GM21526 (cell line): ENCODE results near the gene EPHB2.
"Not testable (repeated sequence)": the region's sequence is repeated elsewhere in the genome, so short reads cannot be mapped to it uniquely, and the experiment has no call there.

ENCODE experiments used
- ATAC-seq: cut with Tn5 transposase; IDR thresholded peaks from one replicate; pipeline ENCODE4 v1.9.1; 2021; ENCODE audit warnings: moderate library complexity; ENCODE audit not compliant: unreplicated experiment, low FRiP score

The EPHB2 gene

DNA sequence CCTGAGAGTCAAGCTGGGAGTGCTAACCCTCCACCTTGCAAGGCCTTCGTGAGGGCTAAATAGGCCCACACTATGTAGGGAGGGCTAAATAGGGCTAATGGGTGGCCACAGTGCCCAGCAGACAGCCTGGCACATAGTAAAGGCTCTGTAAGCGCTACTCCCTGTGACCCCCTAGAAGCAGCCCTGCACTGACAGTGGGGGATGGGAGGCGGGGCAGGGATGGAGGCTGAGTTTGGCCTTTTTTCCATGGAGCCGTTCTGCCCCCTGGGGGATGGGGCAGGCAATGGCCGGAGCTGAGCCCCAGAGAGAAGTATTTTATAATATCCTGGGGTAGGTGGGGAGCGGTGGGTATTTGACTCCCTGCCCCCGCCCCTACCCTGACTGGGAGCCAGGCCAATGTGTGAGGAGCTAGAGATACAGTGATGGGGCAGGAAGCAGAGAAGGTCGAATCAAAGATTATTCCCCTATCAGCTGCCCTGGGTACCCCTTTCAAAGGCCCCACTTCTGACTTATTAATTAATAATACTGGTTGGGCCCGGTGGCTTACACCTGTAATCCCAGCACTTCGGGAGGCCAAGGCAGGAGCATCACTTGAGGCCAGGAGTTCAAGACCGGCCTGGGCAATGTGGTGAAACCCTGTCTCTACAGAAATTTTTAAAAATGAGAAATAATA is 219.7 kb downstream of the EPHB2 start:
- ATAC-seq = no peak

- no peak for ATAC-seq
Measured at GRCh38 chr1:22932803-22933470, 222.3 kb downstream of the EPHB2 start.

DNA sequence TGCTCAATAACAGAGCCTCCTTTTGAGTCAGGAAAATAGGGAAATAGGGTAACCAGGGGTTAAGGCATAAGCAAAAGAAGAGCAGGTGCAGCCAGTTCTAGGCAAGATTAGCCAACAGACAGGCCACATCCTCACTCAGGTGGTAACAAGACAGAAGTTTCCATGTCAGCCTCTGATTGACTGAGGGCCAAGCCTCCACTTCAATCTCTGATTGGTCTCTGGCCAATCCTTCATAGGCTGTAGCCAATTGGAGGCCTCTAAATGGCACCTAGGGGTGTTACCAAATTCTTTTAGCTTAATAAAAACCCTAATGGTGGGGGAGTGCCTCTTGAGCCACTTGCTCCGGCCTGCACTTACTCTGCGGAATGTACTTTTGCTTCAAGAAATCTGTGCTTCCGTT is 224.8 kb downstream of the EPHB2 start:
- no peak for ATAC-seq

- no peak for ATAC-seq
Measured at GRCh38 chr1:22936681-22937080, 226.0 kb downstream of the EPHB2 start.

DNA sequence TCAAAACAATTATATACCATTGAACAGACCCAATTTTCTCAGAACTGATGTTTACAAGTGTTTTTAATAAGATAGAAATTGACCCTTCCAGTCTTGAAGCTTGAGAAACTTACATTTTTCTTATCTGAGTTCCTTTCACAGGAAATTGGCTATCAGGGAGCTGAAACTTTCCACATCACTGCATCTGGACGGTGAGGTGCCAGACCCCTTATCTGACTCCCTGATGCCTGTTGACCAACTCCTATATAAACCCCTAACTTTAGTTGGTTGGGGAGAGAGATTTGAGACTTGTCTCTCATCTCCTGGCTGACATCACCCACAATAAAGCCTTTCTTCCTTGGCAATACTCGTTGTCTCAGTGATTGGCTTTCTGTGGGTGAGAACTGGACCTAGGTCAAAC is 230.6 kb downstream of the EPHB2 start:
- no peak for ATAC-seq

DNA sequence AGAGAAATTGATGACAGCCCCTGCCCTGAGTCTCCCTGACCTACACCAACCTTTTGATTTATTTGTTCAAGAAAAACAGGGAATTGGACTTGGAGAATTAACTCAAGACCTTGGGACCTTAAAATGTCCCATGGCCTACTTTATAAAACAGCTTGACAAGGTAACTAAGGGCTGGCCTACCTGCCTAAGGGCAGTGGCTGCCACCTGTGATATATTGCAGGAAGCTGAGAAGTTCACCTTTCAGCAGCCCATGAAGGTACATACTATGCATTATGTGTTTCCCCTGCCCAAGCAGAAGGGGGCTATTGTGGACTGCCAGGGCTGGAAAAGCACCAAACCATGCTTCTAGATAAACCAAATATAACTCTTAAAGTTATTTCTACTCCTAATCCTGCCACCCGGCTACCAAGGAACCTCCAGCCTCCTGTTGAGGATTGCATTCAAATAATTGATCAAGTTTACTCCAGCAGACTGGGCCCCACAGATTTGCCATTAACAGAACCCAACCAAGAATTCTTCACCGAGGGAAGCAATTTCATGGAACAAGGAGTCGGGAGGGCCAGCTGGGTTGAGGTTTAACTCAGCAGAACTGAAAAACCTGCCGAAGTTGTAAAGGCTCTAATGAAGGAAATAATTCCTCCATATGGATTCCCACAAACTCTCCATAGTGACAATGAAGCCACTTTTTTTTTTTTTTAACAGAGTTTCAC is 233.9 kb downstream of the EPHB2 start:
- ATAC-seq = no peak

- ATAC-seq = not testable (repeated sequence)
Measured at GRCh38 chr1:22945171-22945570, 234.5 kb downstream of the EPHB2 start.

DNA sequence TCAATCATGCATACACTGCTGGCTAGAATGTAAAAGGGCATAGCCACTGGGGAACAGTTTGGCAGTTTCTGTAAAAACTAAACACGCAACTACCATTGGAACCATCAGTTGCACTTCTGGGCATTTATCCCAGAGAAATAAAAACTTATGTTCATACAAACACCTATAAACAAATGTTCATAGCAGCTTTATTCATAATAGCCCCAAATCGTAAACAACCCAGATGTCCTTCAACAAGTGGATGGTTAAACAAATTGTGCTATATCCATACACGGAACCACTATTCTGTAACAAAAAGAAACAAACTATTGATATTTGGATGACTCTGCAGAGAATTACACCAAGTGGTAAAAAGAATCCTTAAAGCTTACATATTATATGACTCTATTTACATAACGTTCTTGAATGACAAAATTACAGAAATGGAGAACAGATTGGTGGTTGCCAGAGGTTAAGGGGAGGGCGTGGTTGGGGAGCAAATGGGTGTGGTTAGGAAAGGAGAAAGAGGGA is 239.2 kb downstream of the EPHB2 start:
- no peak for ATAC-seq

GRCh38 chr1:22951796-22952195 is 241.2 kb downstream of the EPHB2 start:
- no peak for ATAC-seq

DNA sequence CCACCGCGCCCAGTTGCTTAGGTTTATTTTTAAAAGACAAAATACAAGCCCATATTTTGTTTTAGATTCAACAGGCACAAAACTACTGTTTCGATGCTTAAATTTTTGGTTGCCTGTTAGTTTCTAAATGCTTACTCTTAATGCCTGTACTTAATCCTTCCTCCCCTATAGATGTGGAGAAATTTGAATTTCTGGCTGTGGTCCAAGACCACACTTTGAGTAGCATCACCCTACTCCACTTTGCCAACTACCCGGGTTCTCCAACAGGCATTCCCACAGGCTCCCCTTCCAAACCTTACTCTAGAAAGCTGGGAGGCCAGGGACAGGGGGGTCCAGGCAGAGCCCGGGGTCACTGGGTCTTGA is 242.0 kb downstream of the EPHB2 start:
- no peak for ATAC-seq

- ATAC-seq = no peak
Measured at GRCh38 chr1:22953057-22953739, 242.6 kb downstream of the EPHB2 start.

DNA sequence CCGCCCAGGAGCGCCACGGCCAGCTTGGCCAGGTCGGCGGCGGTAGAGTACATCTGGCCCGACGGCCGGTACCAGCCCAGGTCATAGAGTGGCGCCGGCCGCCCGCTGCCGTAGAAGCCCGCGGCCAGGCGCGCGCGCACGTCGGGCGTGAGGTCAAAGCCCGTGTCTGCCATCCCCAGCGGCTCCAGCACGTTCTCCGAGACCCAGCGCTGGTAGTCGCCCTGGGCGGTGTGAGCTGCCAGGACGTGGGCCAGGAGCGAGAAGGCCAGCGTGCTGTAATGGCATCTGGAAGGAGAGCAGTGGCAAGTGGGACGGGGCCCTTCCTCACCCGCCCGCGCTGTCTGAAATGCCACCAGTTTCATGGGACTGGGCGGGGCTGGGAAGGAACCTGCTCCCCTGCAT is 243.1 kb downstream of the EPHB2 start:
- ATAC-seq = no peak

- ATAC-seq = no peak
Measured at GRCh38 chr1:22955146-22955545, 244.5 kb downstream of the EPHB2 start.

GRCh38 chr1:22957066-22957465 is 246.4 kb downstream of the EPHB2 start:
- no peak for ATAC-seq

GRCh38 chr1:22958556-22958955 is 247.9 kb downstream of the EPHB2 start:
- ATAC-seq = no peak

- no peak for ATAC-seq
Measured at GRCh38 chr1:22959545-22960360, 249.1 kb downstream of the EPHB2 start.

GRCh38 chr1:22962558-22962957 is 251.9 kb downstream of the EPHB2 start:
- no peak for ATAC-seq

DNA sequence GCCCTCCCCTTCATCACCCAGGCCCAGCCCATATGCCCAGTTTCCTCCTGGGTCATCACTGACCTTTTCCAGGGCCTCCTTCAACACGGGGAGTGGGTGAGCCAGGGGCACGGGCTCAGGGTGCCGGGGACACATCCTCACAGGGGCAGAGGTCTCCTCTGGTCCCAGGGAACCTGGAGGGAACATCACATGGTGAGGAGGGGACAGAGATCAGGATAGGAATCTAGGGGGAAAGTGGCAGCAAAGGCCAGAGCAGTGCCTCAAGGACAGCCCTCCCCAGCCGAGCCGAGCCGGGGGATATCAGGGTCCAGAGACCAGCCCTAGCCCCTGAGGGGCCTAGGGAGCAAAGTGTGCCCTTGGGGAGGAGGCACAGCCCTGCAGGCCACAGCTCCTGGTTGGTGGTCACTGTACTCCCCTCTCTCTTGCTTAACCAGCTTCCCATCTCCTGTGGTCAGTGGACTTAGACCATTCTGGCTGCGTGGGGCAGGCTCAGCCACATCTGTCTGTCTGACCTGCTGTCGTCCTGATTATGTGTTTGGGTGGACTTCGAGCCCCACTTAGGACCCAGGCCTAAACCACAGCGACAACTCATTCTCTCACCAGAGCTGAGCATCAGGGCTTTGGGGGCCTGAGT is 252.5 kb downstream of the EPHB2 start:
- ATAC-seq = no peak

GRCh38 chr1:22966309-22966708 is 255.7 kb downstream of the EPHB2 start:
- ATAC-seq = no peak

DNA sequence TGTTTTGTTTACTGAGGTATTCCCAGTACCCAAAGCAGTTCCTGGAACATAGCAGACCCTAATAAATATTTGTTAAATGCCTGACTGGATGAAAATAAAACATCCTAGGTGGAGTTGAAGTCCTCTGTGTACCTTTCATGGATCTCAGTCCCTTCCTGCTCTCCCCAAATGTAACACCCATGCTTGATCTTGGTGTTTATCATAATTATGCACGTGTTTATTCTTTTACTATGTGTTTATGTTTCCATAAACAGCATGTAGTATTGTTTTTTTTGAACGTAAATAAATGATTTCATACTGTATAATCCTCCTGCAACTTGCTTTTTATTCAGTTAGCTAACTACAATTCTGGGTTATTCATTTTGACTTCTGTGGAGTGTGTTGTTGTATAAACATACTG is 257.2 kb downstream of the EPHB2 start:
- no peak for ATAC-seq
